IPS DF 4.7 (cell line): Measurements from ENCODE around the gene ARHGEF9.
"Not testable (repeated sequence)": the region's sequence is repeated elsewhere in the genome, so short reads cannot be mapped to it uniquely, and the experiment has no call there.

Experiments used
- DNase-seq: peaks from one replicate; pipeline ENCODE4 v3.0.0-alpha.2; 2013; ENCODE audit warnings: low spot score; ENCODE audit errors: extremely low read depth

The ARHGEF9 gene

DNA sequence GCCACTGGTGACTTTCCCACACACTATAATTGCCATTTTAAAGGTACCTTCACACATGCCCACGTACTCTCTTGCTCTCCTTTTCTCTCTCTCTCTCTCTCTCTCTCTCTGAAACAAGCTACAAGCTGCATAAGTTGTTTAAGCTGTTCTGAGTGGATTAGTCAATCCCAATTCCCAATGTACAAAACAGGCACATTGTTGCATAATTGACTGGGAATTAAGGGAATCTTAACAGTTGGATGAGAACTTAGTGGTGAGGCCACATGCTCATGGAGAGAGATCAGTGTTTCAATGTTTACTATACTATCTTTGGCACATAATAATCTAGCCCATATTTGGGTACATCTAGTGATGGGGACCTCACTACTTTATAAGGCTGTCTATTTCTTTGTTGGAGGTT is 123.3 kb downstream of the ARHGEF9 start:
- DNase-seq: no peak

GRCh38 chrX:63658920-63659319 is 126.1 kb downstream of the ARHGEF9 start:
- DNase-seq: no peak

GRCh38 chrX:63657821-63658220 is 127.2 kb downstream of the ARHGEF9 start:
- no peak for DNase-seq

- no peak for DNase-seq
Measured at GRCh38 chrX:63656871-63657580, 128.0 kb downstream of the ARHGEF9 start.

- no peak for DNase-seq
Measured at GRCh38 chrX:63652086-63652765, 132.8 kb downstream of the ARHGEF9 start.

DNA sequence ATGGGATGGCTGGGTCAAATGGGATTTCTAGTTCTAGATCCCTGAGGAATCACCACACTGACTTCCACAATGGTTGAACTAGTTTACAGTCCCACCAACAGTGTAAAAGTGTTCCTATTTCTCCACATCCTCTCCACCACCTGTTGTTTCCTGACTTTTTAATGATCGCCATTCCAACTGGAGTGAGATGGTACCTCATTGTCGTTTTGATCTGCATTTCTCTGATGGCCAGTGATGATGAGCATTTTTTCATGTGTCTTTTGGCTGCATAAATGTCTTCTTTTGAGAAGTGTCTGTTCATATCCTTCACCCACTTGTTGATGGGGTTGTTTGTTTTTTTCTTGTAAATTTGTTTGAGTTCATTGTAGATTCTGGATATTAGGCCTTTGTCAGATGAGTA is 139.3 kb downstream of the ARHGEF9 start:
- DNase-seq: not testable (repeated sequence)

- DNase-seq: no peak
Measured at GRCh38 chrX:63635750-63636149, 149.3 kb downstream of the ARHGEF9 start.

DNA sequence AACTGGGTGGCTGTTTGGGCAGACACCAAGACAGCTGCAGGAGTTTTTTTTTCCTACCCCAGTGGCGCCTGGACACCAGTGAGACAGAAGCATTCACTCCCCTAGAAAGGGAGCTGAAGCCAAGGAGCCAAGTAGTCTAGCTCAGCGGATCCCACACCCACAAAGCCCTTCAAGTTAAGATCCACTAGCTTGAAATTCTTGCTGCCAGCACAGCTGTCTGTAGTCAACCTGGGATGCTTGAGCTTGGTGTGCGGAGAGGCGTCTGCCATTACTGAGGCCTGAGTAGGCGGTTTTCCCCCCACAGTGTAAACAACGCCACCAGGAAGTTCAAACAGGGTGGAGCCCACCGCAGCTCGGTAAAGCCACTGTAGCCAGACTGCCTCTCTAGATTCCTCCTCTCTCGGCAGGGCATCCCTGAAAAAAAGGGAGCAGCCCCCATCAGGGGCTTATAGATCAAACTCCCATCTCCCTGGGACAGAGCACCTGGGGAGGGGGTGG is 171.4 kb downstream of the ARHGEF9 start:
- DNase-seq: no peak

DNA sequence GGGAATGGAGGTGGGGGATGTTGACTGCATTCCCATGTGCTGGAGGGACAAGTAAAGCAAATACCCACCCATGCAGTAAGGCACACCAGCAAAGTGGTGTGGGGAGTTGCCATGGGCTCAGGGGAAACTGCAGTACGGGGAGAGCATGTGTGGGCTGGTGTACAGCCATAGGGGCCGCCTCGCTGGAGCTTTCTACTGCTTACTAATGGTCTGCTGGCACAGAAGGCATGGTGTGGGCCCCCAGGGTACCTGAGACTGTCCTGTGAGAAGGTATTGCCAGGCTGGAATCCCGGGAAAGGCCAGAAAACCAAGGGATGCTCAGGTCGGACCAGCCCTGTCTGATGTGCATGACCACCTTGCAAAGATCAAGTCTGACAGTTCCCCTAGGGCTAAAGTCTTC is 199.1 kb downstream of the ARHGEF9 start:
- no peak for DNase-seq
